Measurements from ENCODE around the gene RNF130.
A peak's percentile ranks its signal among the peaks of the same experiment; 100 is the strongest.

The RNF130 gene

GRCh38 chr5:180083529-180084060 is 12.0 kb upstream of the RNF130 start:
- DNase-seq = no peak

- no peak for DNase-seq
Measured at GRCh38 chr5:180082633-180083420, 11.3 kb upstream of the RNF130 start.

- no peak for DNase-seq
Measured at GRCh38 chr5:180081481-180081880, 9.9 kb upstream of the RNF130 start.

- no peak for DNase-seq
Measured at GRCh38 chr5:180080486-180081280, 9.1 kb upstream of the RNF130 start.

GRCh38 chr5:180079702-180080466 is 8.3 kb upstream of the RNF130 start:
- DNase-seq = no peak

GRCh38 chr5:180078348-180078747 is 6.8 kb upstream of the RNF130 start:
- no peak for DNase-seq

- DNase-seq = no peak
Measured at GRCh38 chr5:180077594-180078284, 6.2 kb upstream of the RNF130 start.

GRCh38 chr5:180075703-180076102 is 4.1 kb upstream of the RNF130 start:
- no peak for DNase-seq

GRCh38 chr5:180074462-180074861 is 2.9 kb upstream of the RNF130 start:
- no peak for DNase-seq

GRCh38 chr5:180072556-180072955 is 997 bp upstream of the RNF130 start:
- no peak for DNase-seq

GRCh38 chr5:180072256-180072548 is 643 bp upstream of the RNF130 start:
- no peak for DNase-seq

- DNase-seq = peak; percentile 8
Measured at GRCh38 chr5:180070756-180071530, 616 bp downstream of the RNF130 start.

- no peak for DNase-seq
Measured at GRCh38 chr5:180069589-180070247, 1.8 kb downstream of the RNF130 start.

GRCh38 chr5:180068519-180069090 is 3.0 kb downstream of the RNF130 start:
- no peak for DNase-seq

GRCh38 chr5:180067986-180068385 is 3.6 kb downstream of the RNF130 start:
- no peak for DNase-seq

GRCh38 chr5:180060192-180060591 is 11.4 kb downstream of the RNF130 start:
- DNase-seq = no peak

GRCh38 chr5:180059326-180059725 is 12.2 kb downstream of the RNF130 start:
- no peak for DNase-seq

GRCh38 chr5:180056153-180056552 is 15.4 kb downstream of the RNF130 start:
- DNase-seq = no peak

- no peak for DNase-seq
Measured at GRCh38 chr5:180054226-180054625, 17.3 kb downstream of the RNF130 start.

- no peak for DNase-seq
Measured at GRCh38 chr5:180053061-180053602, 18.4 kb downstream of the RNF130 start.

Data from NCI-H2107 (cell line).